Skeletal muscle satellite cell (primary cell): ENCODE results near the gene MIER3.
A peak's percentile ranks its signal among the peaks of the same experiment; 100 is the strongest.

Experiments
- H3K27me3 ChIP-seq: 2 replicates; pipeline ENCODE4 v1.7.0; 2013; ENCODE audit warnings: low read length; ENCODE audit not compliant: control insufficient read depth, insufficient read depth
- H3K36me3 ChIP-seq: 2 replicates; pipeline ENCODE4 v1.7.0; 2013; ENCODE audit warnings: mild to moderate bottlenecking, control low read depth, low read length; ENCODE audit not compliant: insufficient read depth
- H3K4me1 ChIP-seq: 2 replicates; pipeline ENCODE4 v1.7.0; 2013; ENCODE audit warnings: low read length; ENCODE audit not compliant: control insufficient read depth, insufficient read depth
- H3K4me2 ChIP-seq: 2 replicates; pipeline ENCODE4 v1.7.0; 2013; ENCODE audit warnings: mild to moderate bottlenecking, low read length
- H3K4me3 ChIP-seq: 2 replicates; pipeline ENCODE4 v1.7.0; 2013; ENCODE audit warnings: low read length
- H3K9ac ChIP-seq: 2 replicates; pipeline ENCODE4 v1.7.0; 2013; ENCODE audit warnings: mild to moderate bottlenecking, low read depth, low read length, moderate library complexity
- H3K9me3 ChIP-seq: replicated peaks from 2 replicates; pipeline ENCODE4 v1.7.0; 2013; ENCODE audit warnings: mild to moderate bottlenecking, control low read depth, low read length

The MIER3 gene

GRCh38 chr5:56918054-56918453, 33.9 kb downstream of the MIER3 start:
- no peak overlapping the region for H3K4me3 ChIP-seq
- no peaks in the 10 kb centered on the region for H3K4me1 ChIP-seq
- no peak overlapping the region for H3K4me2 ChIP-seq
- no peak overlapping the region for H3K9ac ChIP-seq
- H3K36me3 ChIP-seq = peaks cover 20% of the 10 kb centered on the region
- H3K9me3 ChIP-seq = no peaks in the 10 kb centered on the region
- no peaks in the 10 kb centered on the region for H3K27me3 ChIP-seq

- Histone ChIP-seq H3K27me3 (no peaks in the 10 kb centered on the region), H3K4me2 (no peak overlapping the region), H3K36me3 (peaks cover 15% of the 10 kb centered on the region), H3K4me1 (no peaks in the 10 kb centered on the region), H3K4me3 (no peak overlapping the region), H3K9ac (no peak overlapping the region), H3K9me3 (no peaks in the 10 kb centered on the region)
Measured at GRCh38 chr5:56917534-56917933, 34.4 kb downstream of the MIER3 start.

- Histone ChIP-seq H3K9me3 (no peaks in the 10 kb centered on the region), H3K4me3 (no peak overlapping the region), H3K4me2 (no peak overlapping the region), H3K4me1 (peaks cover 6% of the 10 kb centered on the region), H3K36me3 (no peaks in the 10 kb centered on the region), H3K27me3 (no peaks in the 10 kb centered on the region), H3K9ac (no peak overlapping the region)
Measured at GRCh38 chr5:56914678-56915077, 37.2 kb downstream of the MIER3 start.

GRCh38 chr5:56913766-56914165, 38.2 kb downstream of the MIER3 start:
- Histone ChIP-seq H3K4me1 (peaks cover 8% of the 10 kb centered on the region), H3K4me2 (no peak overlapping the region), H3K36me3 (no peaks in the 10 kb centered on the region), H3K9me3 (no peaks in the 10 kb centered on the region), H3K9ac (no peak overlapping the region), H3K4me3 (no peak overlapping the region), H3K27me3 (no peaks in the 10 kb centered on the region)

- H3K4me3 ChIP-seq = peak overlapping the region; percentile 78
- peak overlapping the region; percentile 96 for H3K9ac ChIP-seq
- no peaks in the 10 kb centered on the region for H3K27me3 ChIP-seq
- H3K36me3 ChIP-seq = no peaks in the 10 kb centered on the region
- H3K4me2 ChIP-seq = peak overlapping the region; percentile 85
- peaks cover 12% of the 10 kb centered on the region for H3K4me1 ChIP-seq
- no peaks in the 10 kb centered on the region for H3K9me3 ChIP-seq
Measured at GRCh38 chr5:56910210-56910965, 41.5 kb downstream of the MIER3 start.

GRCh38 chr5:56909294-56910209, 42.4 kb downstream of the MIER3 start, which contains the start of gene SETD9:
TSS of gene SETD9 (plus strand) at chr5:56909596. CDS start at chr5:56909646, 50 bp downstream.
- Histone ChIP-seq H3K4me2 (peak within 1 kb of the TSS; percentile 90), H3K9ac (peak within 1 kb of the TSS; percentile 96), H3K9me3 (no peaks in the 10 kb centered on the region), H3K4me1 (peaks cover 12% of the 10 kb centered on the region), H3K4me3 (peak within 1 kb of the TSS; percentile 85), H3K36me3 (no peaks in the 10 kb centered on the region), H3K27me3 (no peaks in the 10 kb centered on the region)

- Histone ChIP-seq H3K9me3 (no peaks in the 10 kb centered on the region), H3K9ac (peak overlapping the region; percentile 81), H3K27me3 (no peaks in the 10 kb centered on the region), H3K4me2 (peak overlapping the region; percentile 90), H3K4me3 (peak overlapping the region; percentile 85), H3K36me3 (no peaks in the 10 kb centered on the region), H3K4me1 (peaks cover 12% of the 10 kb centered on the region)
Measured at GRCh38 chr5:56908942-56909293, 43.0 kb downstream of the MIER3 start.

GRCh38 chr5:56900858-56901578, 50.9 kb downstream of the MIER3 start:
- Histone ChIP-seq H3K9ac (no peak overlapping the region), H3K27me3 (no peaks in the 10 kb centered on the region), H3K4me1 (peaks cover 3% of the 10 kb centered on the region), H3K4me3 (no peak overlapping the region), H3K9me3 (no peaks in the 10 kb centered on the region), H3K36me3 (no peaks in the 10 kb centered on the region), H3K4me2 (peak overlapping the region; percentile 64)

- Histone ChIP-seq H3K4me3 (no peak overlapping the region), H3K9me3 (no peaks in the 10 kb centered on the region), H3K4me2 (peak overlapping the region; percentile 64), H3K4me1 (peaks cover 3% of the 10 kb centered on the region), H3K36me3 (no peaks in the 10 kb centered on the region), H3K27me3 (no peaks in the 10 kb centered on the region), H3K9ac (no peak overlapping the region)
Measured at GRCh38 chr5:56900395-56900794, 51.5 kb downstream of the MIER3 start.

- H3K4me3 ChIP-seq = no peak overlapping the region
- peaks cover 3% of the 10 kb centered on the region for H3K4me1 ChIP-seq
- H3K27me3 ChIP-seq = no peaks in the 10 kb centered on the region
- H3K9me3 ChIP-seq = no peaks in the 10 kb centered on the region
- H3K4me2 ChIP-seq = no peak overlapping the region
- no peak overlapping the region for H3K9ac ChIP-seq
- no peaks in the 10 kb centered on the region for H3K36me3 ChIP-seq
Measured at GRCh38 chr5:56898213-56898612, 53.7 kb downstream of the MIER3 start.

GRCh38 chr5:56896763-56897162, 55.2 kb downstream of the MIER3 start:
- Histone ChIP-seq H3K9me3 (no peaks in the 10 kb centered on the region), H3K4me3 (no peak overlapping the region), H3K4me1 (peaks cover 3% of the 10 kb centered on the region), H3K36me3 (no peaks in the 10 kb centered on the region), H3K4me2 (no peak overlapping the region), H3K9ac (no peak overlapping the region), H3K27me3 (no peaks in the 10 kb centered on the region)
